Left lung (tissue), 10 donors: ENCODE data around the gene FUT8. TPM values are rescaled to one million over a fixed set of nuclear protein-coding genes. Genes with fewer than 3 reads are reported as not detected.
"Not testable (repeated sequence)": the region's sequence is repeated elsewhere in the genome, so short reads cannot be mapped to it uniquely, and the experiment has no call there.

ENCODE experiments used
- ATAC-seq: fragments of 200-7000 bp; cut with Tn5 transposase; one replicate; pipeline ENCODE4 v1.9.1; 2020; ENCODE audit warnings: moderate library complexity
- DNase-seq, 4 donors: peaks; one replicate each; pipeline ENCODE4 v3.0.0-alpha.2; 2013 to 2020
- H3K27ac ChIP-seq, 2 donors: fragments of 200-600 bp; sonication (generic) in 1 of 2; one replicate each; pipeline versions ENCODE4 v1.5.0 to v1.8.0; 2020 to 2021
- H3K27me3 ChIP-seq, 2 donors: fragments of 200-600 bp; sonication (generic) in 1 of 2; one replicate each; pipeline versions ENCODE4 v1.5.0 to v1.8.0; 2020 to 2021
- H3K36me3 ChIP-seq, 2 donors: fragments of 200-600 bp; sonication (generic) in 1 of 2; one replicate each; pipeline versions ENCODE4 v1.5.0 to v1.8.0; 2020 to 2021
- H3K4me1 ChIP-seq, 2 donors: fragments of 200-600 bp; one replicate each; pipeline ENCODE4 v1.8.0; 2021
- H3K4me3 ChIP-seq, 2 donors: fragments of 200-600 bp; sonication (generic) in 1 of 2; one replicate each; pipeline versions ENCODE4 v1.5.0 to v1.8.0; 2020 to 2021; ENCODE audit warnings: mild to moderate bottlenecking in 1 of 2
- H3K9me3 ChIP-seq, 2 donors: fragments of 200-600 bp; sonication (generic) in 1 of 2; one replicate each; pipeline versions ENCODE4 v1.5.0 to v1.8.0; 2020 to 2021
- CTCF ChIP-seq, 2 donors: fragments of 200-600 bp; sonication (generic) in 1 of 2; IDR thresholded peaks; one replicate each; pipeline versions ENCODE4 v1.5.0 to v1.8.0; 2021; ENCODE audit warnings: antibody characterized with exemption in 2 of 2
- intact Hi-C, 2 donors: fragments of 100-400 bp; cut with DNase I; formaldehyde crosslinking; loops; one replicate each; pipeline versions ENCODE4 v1.11.2 to v1.14.2; 2022
- polyA plus RNA-seq, 6 donors: library from polyadenylated mRNA; unstranded; fragments of 120-200 nt; gene quantifications; one replicate each; pipeline ENCODE4 v1.2.1, GENCODE V29; 2013; ENCODE audit not compliant: insufficient read length in 6 of 6
- total RNA-seq, 2 donors: library from RNA; stranded (reverse); fragmentation: NEBNext Ultra II Directional; extraction: Animal tissue kit (Norgen Biotek cat#: 25700); gene quantifications; one replicate each; pipeline ENCODE4 v1.2.1, GENCODE V29; 2021
- donor health status: DM: no; HTN: yes; CAD: no.
- donor health status: DM: no; HTN: no; CAD: no.

Gene FUT8
- total and polyA plus RNA-seq, 8 donors: 28.7 to 41.1 (median 33.9) TPM

GRCh38 chr14:65425885-65426284, 13.4 kb downstream of the FUT8 start:
- Histone ChIP-seq H3K36me3 (no peaks in the 10 kb centered on the region), H3K4me1 (no peaks in the 10 kb centered on the region), H3K27me3 (no peaks in the 10 kb centered on the region), H3K27ac (no peak overlapping the region), H3K4me3 (no peak overlapping the region), H3K9me3 (no peaks in the 10 kb centered on the region)
- no peak for ATAC-seq
- TF ChIP-seq CTCF (IDR thresholded peaks at IDR 0.05): no peak
- intact Hi-C loops: no loop called here
- DNase-seq: no peak

GRCh38 chr14:65426902-65427301, 14.4 kb downstream of the FUT8 start:
- ATAC-seq, intact Hi-C loops, H3K27me3 ChIP-seq: not testable (repeated sequence)

GRCh38 chr14:65428691-65429090, 16.2 kb downstream of the FUT8 start:
- Histone ChIP-seq H3K9me3 (no peaks in the 10 kb centered on the region), H3K4me1 (peaks cover 4% of the 10 kb centered on the region in 2 donors), H3K36me3 (no peaks in the 10 kb centered on the region), H3K27me3 (no peaks in the 10 kb centered on the region), H3K27ac (no peak overlapping the region), H3K4me3 (no peak overlapping the region)
- intact Hi-C loops: no loop called here
- DNase-seq: no peak
- TF ChIP-seq CTCF (IDR thresholded peaks at IDR 0.05): no peak
- no peak for ATAC-seq

More at GRCh38 chr14:65426902-65427301, 14.4 kb downstream of the FUT8 start:
- not testable (repeated sequence) for H3K27ac ChIP-seq, H3K9me3 ChIP-seq, H3K36me3 ChIP-seq, DNase-seq, H3K4me1 ChIP-seq, H3K4me3 ChIP-seq

- no peak for TF ChIP-seq CTCF (IDR thresholded peaks at IDR 0.05)
- Histone ChIP-seq H3K9me3 (no peaks in the 10 kb centered on the region), H3K27me3 (no peaks in the 10 kb centered on the region), H3K27ac (no peak overlapping the region), H3K4me3 (no peak overlapping the region), H3K36me3 (no peaks in the 10 kb centered on the region), H3K4me1 (peaks cover 4% of the 10 kb centered on the region in 2 donors)
- DNase-seq (no peak), ATAC-seq (no peak)
- intact Hi-C loops: no loop called here
These were observed 17.2 kb downstream of the FUT8 start for GRCh38 chr14:65429757-65430156.

- Histone ChIP-seq H3K4me3 (no peak overlapping the region), H3K27ac (no peak overlapping the region), H3K9me3 (no peaks in the 10 kb centered on the region), H3K4me1 (peaks cover 4% of the 10 kb centered on the region in 2 donors), H3K27me3 (no peaks in the 10 kb centered on the region), H3K36me3 (no peaks in the 10 kb centered on the region)
- no peak for TF ChIP-seq CTCF (IDR thresholded peaks at IDR 0.05)
- intact Hi-C loops: no loop called here
- DNase-seq: no peak
- ATAC-seq: no peak
These were observed 18.7 kb downstream of the FUT8 start for GRCh38 chr14:65431245-65431644.

GRCh38 chr14:65431951-65432350, 19.4 kb downstream of the FUT8 start:
- no peak overlapping the region for H3K4me3 ChIP-seq
- no peak for TF ChIP-seq CTCF (IDR thresholded peaks at IDR 0.05)
- no peak overlapping the region for H3K27ac ChIP-seq
- intact Hi-C loops: no loop called here
- H3K4me1 ChIP-seq: peaks cover 4% of the 10 kb centered on the region in 2 donors
- H3K27me3 ChIP-seq: no peaks in the 10 kb centered on the region
- no peaks in the 10 kb centered on the region for H3K9me3 ChIP-seq
- H3K36me3 ChIP-seq: no peaks in the 10 kb centered on the region
- DNase-seq (no peak), ATAC-seq (peak; percentile 65)
